SK-N-SH treated with all-trans-retinoic acid at 6 μM for 48 hours (cell line): ENCODE data around the gene SYNJ2.

ENCODE experiments used
- ATAC-seq: fragments of 200-7000 bp; cut with Tn5 transposase; 3 replicates; pipeline ENCODE4 v1.9.1; 2020; ENCODE audit warnings: mild to moderate bottlenecking, moderate library complexity
- ARNTL ChIP-seq: fragments of 450-650 bp; formaldehyde crosslinking; IDR thresholded peaks from 2 replicates; pipeline ENCODE4 v1.5.0; 2020; ENCODE audit warnings: low read depth, mild to moderate bottlenecking, moderate library complexity, borderline replicate concordance
- BACH2 ChIP-seq: fragments of 250-450 bp; sonication (Bioruptor Pico); IDR thresholded peaks from 2 replicates; pipeline ENCODE4 v1.9.0; 2021; ENCODE audit warnings: mild to moderate bottlenecking, borderline replicate concordance
- CSDC2 ChIP-seq: fragments of 250-450 bp; sonication (Bioruptor Pico); IDR thresholded peaks from 2 replicates; pipeline ENCODE4 v1.5.0; 2020; ENCODE audit warnings: mild to moderate bottlenecking, moderate library complexity
- ESRRG ChIP-seq: fragments of 250-450 bp; sonication (Bioruptor Pico); IDR thresholded peaks from 2 replicates; pipeline ENCODE4 v1.6.1; 2021; ENCODE audit warnings: mild to moderate bottlenecking
- GLIS3 ChIP-seq: fragments of 250-450 bp; sonication (Bioruptor Pico); IDR thresholded peaks from 2 replicates; pipeline ENCODE4 v1.5.0; 2020; ENCODE audit warnings: mild to moderate bottlenecking, moderate library complexity
- ISL1 ChIP-seq: fragments of 250-450 bp; sonication (Bioruptor Pico); IDR thresholded peaks from 2 replicates; pipeline ENCODE4 v2.1.2; 2022; ENCODE audit warnings: mild to moderate bottlenecking, moderate library complexity
- OSR1 ChIP-seq: fragments of 250-450 bp; sonication (Bioruptor Pico); IDR thresholded peaks from 2 replicates; pipeline ENCODE4 v1.8.0; 2022; ENCODE audit warnings: moderate library complexity, mild to moderate bottlenecking, inconsistent platforms
- RARB ChIP-seq: fragments of 250-450 bp; sonication (Bioruptor Pico); IDR thresholded peaks from 2 replicates; pipeline ENCODE4 v1.8.0; 2021; ENCODE audit warnings: mild to moderate bottlenecking, moderate library complexity
- SNAI2 ChIP-seq: fragments of 250-450 bp; sonication (Bioruptor Pico); IDR thresholded peaks from 2 replicates; pipeline ENCODE4 v1.5.0; 2020; ENCODE audit warnings: mild to moderate bottlenecking, moderate library complexity
- TCF4 ChIP-seq: fragments of 250-450 bp; sonication (Bioruptor Pico); IDR thresholded peaks from 2 replicates; pipeline ENCODE4 v1.8.0; 2021; ENCODE audit warnings: mild to moderate bottlenecking, moderate library complexity, borderline replicate concordance
- TOX ChIP-seq: fragments of 250-450 bp; sonication (Bioruptor Pico); IDR thresholded peaks from 2 replicates; pipeline ENCODE4 v1.8.0; 2021; ENCODE audit warnings: mild to moderate bottlenecking, moderate library complexity, borderline replicate concordance
- ZC3H10 ChIP-seq: fragments of 250-450 bp; sonication (Bioruptor Pico); IDR thresholded peaks from 2 replicates; pipeline ENCODE4 v1.5.1; 2021; ENCODE audit warnings: mild to moderate bottlenecking, moderate library complexity
- ZFP3 ChIP-seq: fragments of 250-450 bp; sonication (Bioruptor Pico); IDR thresholded peaks from 2 replicates; pipeline ENCODE4 v1.5.0; 2020; ENCODE audit warnings: mild to moderate bottlenecking, moderate library complexity
- ZFP30 ChIP-seq: fragments of 450-650 bp; formaldehyde crosslinking; IDR thresholded peaks from 2 replicates; pipeline ENCODE4 v1.5.0; 2022; ENCODE audit warnings: mild to moderate bottlenecking, moderate library complexity
- ZNF565 ChIP-seq: fragments of 450-650 bp; formaldehyde crosslinking; conservative IDR thresholded peaks from 2 replicates; pipeline ENCODE4 v1.5.0; 2020; ENCODE audit warnings: low read depth, mild to moderate bottlenecking, moderate library complexity
- ZNF70 ChIP-seq: fragments of 450-650 bp; formaldehyde crosslinking; IDR thresholded peaks from 2 replicates; pipeline ENCODE4 v1.5.0; 2020; ENCODE audit warnings: mild to moderate bottlenecking, moderate library complexity
- ZNF8 ChIP-seq: fragments of 450-650 bp; formaldehyde crosslinking; IDR thresholded peaks from 2 replicates; pipeline ENCODE4 v1.5.0; 2020; ENCODE audit warnings: mild to moderate bottlenecking, moderate library complexity
- TF ChIP-seq, protein P1 (sequence below): fragments of 250-450 bp; sonication (Bioruptor Pico); IDR thresholded peaks from 2 replicates; pipeline ENCODE4 v1.5.1; 2020; ENCODE audit warnings: low read depth, mild to moderate bottlenecking, moderate library complexity
- TF ChIP-seq, protein P2 (sequence below): fragments of 250-450 bp; sonication (Bioruptor Pico); IDR thresholded peaks from 2 replicates; pipeline ENCODE4 v1.5.1; 2021; ENCODE audit warnings: mild to moderate bottlenecking, moderate library complexity
- TF ChIP-seq, protein P3 (sequence below): fragments of 250-450 bp; sonication (Bioruptor Pico); IDR thresholded peaks from 2 replicates; pipeline ENCODE4 v1.5.0; 2020; ENCODE audit warnings: mild to moderate bottlenecking, moderate library complexity
- TF ChIP-seq, protein P4 (sequence below): fragments of 250-450 bp; sonication (Bioruptor Pico); IDR thresholded peaks from 2 replicates; pipeline ENCODE4 v1.8.0; 2021; ENCODE audit warnings: low read depth, mild to moderate bottlenecking, moderate library complexity, borderline replicate concordance
- TF ChIP-seq, protein P5 (sequence below): fragments of 250-450 bp; sonication (Bioruptor Pico); IDR thresholded peaks from 2 replicates; pipeline ENCODE4 v1.8.0; 2020; ENCODE audit warnings: mild to moderate bottlenecking, moderate library complexity, borderline replicate concordance

Gene SYNJ2

DNA sequence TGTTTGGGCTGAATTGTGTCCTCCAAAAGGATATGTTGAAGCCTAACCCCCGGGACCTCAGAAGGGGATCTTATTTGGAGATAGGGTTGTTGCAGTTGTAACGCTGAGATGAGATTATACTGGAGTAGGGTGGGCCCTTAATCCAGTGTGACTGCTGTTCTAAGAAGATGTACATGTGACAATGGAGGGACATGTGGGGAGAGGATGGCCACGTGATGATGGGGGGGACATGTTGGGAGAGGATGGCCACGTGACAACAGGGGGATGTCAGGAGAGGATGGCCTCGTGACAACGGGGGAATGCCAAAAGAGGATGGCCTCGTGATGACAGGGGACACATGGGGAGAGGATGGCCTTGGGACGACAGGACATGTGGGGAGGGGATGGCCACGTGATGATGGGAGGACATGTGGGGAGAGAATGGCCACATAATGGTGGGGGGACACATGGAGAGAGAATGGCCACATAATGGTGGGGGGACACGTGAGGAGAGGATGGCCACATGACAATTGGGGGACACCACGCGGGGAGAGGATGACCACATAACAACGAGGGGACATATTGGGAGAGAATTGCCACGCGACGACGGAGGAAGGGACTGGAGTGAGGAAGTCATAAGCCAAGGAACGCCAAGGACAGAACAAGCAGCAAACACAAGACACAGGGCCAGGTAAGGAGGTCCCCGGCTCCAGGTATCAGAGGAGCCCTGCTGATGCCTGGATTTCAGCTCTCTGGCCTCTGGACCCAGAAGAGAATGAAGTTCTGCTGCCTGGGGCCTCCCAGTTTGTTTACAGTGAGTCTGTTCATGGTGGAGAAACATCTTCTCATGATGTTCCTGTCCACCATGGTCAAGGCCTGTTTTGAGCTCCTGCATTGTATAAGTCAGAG lies 29.2 kb downstream of the SYNJ2 start:
- TF ChIP-seq GLIS3 (CRISPR knock-in tag) (no peak), SNAI2 (CRISPR knock-in tag) (no peak), OSR1 (CRISPR knock-in tag) (no peak), ZNF565 (CRISPR knock-in tag) (no peak), ZNF8 (CRISPR knock-in tag) (no peak), TCF4 (CRISPR knock-in tag) (no peak), ISL1 (CRISPR knock-in tag) (no peak), TOX (CRISPR knock-in tag) (no peak)
- TF ChIP-seq, protein P1, sequence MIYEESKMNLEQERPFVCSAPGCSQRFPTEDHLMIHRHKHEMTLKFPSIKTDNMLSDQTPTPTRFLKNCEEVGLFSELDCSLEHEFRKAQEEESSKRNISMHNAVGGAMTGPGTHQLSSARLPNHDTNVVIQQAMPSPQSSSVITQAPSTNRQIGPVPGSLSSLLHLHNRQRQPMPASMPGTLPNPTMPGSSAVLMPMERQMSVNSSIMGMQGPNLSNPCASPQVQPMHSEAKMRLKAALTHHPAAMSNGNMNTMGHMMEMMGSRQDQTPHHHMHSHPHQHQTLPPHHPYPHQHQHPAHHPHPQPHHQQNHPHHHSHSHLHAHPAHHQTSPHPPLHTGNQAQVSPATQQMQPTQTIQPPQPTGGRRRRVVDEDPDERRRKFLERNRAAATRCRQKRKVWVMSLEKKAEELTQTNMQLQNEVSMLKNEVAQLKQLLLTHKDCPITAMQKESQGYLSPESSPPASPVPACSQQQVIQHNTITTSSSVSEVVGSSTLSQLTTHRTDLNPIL (CRISPR knock-in tag): no peak
- TF ChIP-seq, protein P2, sequence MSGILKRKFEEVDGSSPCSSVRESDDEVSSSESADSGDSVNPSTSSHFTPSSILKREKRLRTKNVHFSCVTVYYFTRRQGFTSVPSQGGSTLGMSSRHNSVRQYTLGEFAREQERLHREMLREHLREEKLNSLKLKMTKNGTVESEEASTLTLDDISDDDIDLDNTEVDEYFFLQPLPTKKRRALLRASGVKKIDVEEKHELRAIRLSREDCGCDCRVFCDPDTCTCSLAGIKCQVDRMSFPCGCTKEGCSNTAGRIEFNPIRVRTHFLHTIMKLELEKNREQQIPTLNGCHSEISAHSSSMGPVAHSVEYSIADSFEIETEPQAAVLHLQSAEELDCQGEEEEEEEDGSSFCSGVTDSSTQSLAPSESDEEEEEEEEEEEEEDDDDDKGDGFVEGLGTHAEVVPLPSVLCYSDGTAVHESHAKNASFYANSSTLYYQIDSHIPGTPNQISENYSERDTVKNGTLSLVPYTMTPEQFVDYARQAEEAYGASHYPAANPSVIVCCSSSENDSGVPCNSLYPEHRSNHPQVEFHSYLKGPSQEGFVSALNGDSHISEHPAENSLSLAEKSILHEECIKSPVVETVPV (CRISPR knock-in tag): no peak
- TF ChIP-seq, protein P3, sequence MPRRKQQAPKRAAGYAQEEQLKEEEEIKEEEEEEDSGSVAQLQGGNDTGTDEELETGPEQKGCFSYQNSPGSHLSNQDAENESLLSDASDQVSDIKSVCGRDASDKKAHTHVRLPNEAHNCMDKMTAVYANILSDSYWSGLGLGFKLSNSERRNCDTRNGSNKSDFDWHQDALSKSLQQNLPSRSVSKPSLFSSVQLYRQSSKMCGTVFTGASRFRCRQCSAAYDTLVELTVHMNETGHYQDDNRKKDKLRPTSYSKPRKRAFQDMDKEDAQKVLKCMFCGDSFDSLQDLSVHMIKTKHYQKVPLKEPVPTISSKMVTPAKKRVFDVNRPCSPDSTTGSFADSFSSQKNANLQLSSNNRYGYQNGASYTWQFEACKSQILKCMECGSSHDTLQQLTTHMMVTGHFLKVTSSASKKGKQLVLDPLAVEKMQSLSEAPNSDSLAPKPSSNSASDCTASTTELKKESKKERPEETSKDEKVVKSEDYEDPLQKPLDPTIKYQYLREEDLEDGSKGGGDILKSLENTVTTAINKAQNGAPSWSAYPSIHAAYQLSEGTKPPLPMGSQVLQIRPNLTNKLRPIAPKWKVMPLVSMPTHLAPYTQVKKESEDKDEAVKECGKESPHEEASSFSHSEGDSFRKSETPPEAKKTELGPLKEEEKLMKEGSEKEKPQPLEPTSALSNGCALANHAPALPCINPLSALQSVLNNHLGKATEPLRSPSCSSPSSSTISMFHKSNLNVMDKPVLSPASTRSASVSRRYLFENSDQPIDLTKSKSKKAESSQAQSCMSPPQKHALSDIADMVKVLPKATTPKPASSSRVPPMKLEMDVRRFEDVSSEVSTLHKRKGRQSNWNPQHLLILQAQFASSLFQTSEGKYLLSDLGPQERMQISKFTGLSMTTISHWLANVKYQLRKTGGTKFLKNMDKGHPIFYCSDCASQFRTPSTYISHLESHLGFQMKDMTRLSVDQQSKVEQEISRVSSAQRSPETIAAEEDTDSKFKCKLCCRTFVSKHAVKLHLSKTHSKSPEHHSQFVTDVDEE: no peak

DNA sequence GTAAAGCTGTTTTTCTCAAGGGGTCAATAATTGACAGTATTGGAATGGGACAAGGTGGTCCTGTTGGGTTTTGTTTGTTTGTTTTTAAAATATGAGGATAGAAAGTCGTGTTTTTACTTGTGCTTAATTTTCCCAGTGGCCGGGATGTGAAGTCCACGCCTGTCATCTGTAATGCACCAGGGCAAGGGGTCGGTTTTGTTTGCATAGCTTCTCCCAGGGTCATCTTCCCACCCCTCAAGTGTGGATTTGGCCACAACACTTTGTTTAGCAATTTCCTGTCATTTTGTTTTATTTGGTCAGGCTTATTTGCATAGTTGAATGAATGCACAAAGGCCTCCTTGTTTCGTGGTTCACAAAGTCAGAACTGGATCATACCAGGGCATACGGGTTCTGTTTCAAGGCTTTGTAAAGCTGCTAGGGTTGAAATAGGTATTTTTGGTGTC lies 29.8 kb downstream of the SYNJ2 start:
- TF ChIP-seq TOX (CRISPR knock-in tag) (no peak), ARNTL (no peak), CSDC2 (CRISPR knock-in tag) (no peak), ZNF565 (CRISPR knock-in tag) (no peak), GLIS3 (CRISPR knock-in tag) (no peak), OSR1 (CRISPR knock-in tag) (no peak), ZFP30 (no peak), SNAI2 (CRISPR knock-in tag) (no peak), ZC3H10 (CRISPR knock-in tag) (no peak), ESRRG (CRISPR knock-in tag) (no peak), ZNF70 (CRISPR knock-in tag) (no peak), RARB (no peak), ZFP3 (no peak), BACH2 (CRISPR knock-in tag) (no peak), ISL1 (CRISPR knock-in tag) (no peak)
- TF ChIP-seq, protein P2 (CRISPR knock-in tag): no peak
- TF ChIP-seq, protein P4, sequence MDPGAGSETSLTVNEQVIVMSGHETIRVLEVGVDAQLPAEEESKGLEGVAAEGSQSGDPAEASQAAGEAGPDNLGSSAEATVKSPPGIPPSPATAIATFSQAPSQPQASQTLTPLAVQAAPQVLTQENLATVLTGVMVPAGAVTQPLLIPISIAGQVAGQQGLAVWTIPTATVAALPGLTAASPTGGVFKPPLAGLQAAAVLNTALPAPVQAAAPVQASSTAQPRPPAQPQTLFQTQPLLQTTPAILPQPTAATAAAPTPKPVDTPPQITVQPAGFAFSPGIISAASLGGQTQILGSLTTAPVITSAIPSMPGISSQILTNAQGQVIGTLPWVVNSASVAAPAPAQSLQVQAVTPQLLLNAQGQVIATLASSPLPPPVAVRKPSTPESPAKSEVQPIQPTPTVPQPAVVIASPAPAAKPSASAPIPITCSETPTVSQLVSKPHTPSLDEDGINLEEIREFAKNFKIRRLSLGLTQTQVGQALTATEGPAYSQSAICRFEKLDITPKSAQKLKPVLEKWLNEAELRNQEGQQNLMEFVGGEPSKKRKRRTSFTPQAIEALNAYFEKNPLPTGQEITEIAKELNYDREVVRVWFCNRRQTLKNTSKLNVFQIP: no peak
- TF ChIP-seq, protein P1 (CRISPR knock-in tag): no peak
- TF ChIP-seq, protein P3: no peak
- TF ChIP-seq, protein P5, sequence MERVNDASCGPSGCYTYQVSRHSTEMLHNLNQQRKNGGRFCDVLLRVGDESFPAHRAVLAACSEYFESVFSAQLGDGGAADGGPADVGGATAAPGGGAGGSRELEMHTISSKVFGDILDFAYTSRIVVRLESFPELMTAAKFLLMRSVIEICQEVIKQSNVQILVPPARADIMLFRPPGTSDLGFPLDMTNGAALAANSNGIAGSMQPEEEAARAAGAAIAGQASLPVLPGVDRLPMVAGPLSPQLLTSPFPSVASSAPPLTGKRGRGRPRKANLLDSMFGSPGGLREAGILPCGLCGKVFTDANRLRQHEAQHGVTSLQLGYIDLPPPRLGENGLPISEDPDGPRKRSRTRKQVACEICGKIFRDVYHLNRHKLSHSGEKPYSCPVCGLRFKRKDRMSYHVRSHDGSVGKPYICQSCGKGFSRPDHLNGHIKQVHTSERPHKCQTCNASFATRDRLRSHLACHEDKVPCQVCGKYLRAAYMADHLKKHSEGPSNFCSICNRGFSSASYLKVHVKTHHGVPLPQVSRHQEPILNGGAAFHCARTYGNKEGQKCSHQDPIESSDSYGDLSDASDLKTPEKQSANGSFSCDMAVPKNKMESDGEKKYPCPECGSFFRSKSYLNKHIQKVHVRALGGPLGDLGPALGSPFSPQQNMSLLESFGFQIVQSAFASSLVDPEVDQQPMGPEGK (CRISPR knock-in tag): no peak

More for the DNA sequence above, 29.2 kb downstream of the SYNJ2 start:
- ATAC-seq: no peak

More for the DNA sequence above, 29.8 kb downstream of the SYNJ2 start:
- no peak for ATAC-seq
